HG03520 (cell line): ENCODE results near the gene RBM26.
"Not testable (repeated sequence)": the region's sequence is repeated elsewhere in the genome, so short reads cannot be mapped to it uniquely, and the experiment has no call there.

ENCODE experiments used
- ATAC-seq: cut with Tn5 transposase; IDR thresholded peaks from one replicate; pipeline ENCODE4 v1.9.1; 2021; ENCODE audit warnings: mild to moderate bottlenecking, moderate library complexity; ENCODE audit not compliant: unreplicated experiment

The RBM26 gene

GRCh38 chr13:79387853-79388252 lies 18.2 kb downstream of the RBM26 start:
- no peak for ATAC-seq

DNA sequence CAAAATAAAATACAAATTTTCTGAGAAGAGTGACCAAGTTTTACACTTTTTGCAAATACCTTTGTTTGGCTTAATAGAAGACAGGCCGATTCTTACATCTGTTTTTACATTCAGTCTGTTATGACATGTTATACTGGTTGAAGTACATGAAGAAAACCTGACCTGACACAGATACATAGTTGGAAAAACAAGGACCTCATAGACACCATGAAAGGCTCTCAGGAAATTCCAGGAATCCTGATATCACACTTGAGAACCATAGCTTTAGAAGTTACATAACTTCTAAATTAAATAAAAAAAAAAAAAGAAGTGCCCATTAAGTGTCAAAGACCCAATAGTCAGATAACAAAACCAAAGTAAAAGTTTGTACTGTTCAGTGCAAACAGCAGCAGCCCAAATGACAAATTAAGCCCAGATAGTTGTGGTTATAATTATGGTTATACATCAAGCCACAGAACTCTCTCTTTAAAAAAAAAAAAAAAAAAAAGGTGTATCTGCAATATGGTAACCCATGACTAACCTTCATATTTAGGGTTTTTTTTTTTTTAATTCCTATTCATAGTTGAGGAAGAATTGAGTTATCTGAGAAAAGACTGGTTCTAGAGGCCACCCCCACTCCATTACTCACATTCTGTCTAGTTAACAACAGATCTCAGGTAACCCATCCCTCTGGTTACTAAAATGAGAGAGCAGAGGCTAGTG lies 19.8 kb downstream of the RBM26 start:
- peak; percentile 8 for ATAC-seq

DNA sequence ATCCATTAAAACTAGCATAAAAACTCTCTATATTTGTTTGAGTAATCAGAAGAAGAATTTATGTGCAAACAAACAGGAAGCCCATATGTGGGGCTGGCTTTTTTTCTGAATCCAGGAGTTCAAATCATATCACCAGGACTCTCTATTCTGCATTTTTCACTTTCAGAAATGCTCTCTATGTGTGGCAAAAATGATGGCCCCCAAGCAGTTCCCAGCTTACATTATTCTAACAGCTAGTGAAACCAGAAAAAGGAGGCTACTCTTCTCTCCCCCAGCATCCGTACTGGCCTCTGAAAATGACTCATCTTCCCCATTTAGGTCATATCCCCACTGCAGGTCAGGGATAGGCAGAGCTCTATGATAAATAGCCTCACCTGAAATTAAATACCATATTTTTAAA lies 20.4 kb downstream of the RBM26 start:
- peak; percentile 94 for ATAC-seq

DNA sequence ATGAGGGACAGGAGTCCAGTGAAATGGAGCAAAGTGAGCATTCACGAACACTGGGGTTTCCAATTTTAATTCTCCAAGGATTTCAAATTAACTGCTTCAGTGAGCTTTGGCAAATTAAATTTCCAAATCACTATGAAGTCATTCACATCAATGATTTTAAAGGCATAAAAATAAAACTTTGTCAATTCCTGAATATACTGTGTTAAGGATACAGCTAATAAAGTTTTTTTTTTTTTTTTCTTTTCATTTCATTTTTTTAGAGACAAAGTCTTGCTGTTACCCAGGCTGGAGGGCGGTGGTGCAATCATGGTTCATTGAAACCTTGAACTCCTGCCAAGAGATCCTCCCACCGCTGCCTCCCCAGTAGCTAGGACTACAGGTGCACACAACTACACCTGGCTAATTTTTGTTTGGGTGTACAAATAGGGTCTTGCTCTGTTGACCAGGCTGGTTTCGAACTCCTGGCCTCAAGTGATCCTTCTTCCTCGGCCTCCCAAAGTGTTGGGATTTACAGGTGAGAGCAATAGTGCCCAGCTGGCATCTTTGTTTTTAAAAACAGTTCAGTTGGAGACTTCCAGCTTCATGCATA lies 21.9 kb downstream of the RBM26 start:
- ATAC-seq = no peak

DNA sequence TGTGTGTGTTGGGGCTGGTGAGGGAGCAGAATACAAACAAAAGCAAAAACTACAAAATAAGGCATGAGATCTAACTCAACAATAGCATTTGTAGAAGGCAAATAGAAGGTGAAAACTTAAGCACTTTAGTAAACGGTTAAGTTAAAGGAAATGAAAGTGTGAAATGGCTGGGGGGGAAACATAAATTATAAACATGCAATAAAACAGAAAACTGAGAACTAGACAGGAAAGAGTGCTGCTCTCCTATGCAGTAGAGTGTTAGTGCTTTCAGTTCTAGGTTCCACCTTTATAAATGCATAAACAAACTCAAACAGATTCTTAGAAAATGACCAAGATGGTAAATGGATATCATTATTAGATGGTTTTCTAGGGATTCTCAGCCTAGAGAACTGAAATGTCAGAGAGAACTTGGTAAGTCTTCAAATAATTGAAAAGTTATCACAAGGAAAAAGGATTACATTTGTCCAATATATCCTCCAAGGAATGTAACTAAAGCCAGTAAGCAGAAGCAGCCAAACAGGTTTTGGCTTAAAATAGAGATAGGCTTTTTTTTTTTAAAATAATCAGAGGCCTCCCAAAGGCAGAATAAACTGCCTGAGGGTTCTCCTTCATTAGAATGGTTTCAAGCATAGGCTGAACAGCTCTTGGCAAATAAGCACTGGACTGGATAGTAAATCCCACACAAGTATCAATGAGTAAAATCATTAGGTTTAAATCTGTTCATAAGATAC lies 23.3 kb downstream of the RBM26 start:
- peak; percentile 36 for ATAC-seq

GRCh38 chr13:79380997-79381396 lies 25.1 kb downstream of the RBM26 start:
- no peak for ATAC-seq

- ATAC-seq = no peak
These were observed 26.8 kb downstream of the RBM26 start for GRCh38 chr13:79379274-79379673.

GRCh38 chr13:79376843-79377242 lies 29.2 kb downstream of the RBM26 start:
- ATAC-seq = no peak

DNA sequence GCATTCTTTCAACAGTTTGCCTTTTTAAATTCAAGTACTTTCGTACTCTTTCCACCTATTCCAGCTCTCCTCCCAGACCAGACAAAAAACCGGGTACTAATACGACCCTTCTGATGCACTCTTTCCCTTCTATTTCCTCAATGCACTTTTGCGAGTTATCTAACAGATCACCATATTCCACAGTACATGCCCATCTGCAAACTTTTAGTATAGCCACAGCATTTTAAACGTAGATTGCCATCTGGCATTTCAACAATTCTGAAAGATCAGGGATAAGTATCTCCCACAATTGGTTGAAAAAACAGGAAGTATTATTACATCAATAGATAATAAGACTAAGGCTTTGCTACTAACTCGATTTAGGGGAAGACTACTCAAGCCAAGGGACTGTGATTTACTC lies 31.5 kb downstream of the RBM26 start:
- ATAC-seq = no peak

- ATAC-seq = no peak
These were observed 32.1 kb downstream of the RBM26 start for GRCh38 chr13:79373916-79374315.

GRCh38 chr13:79369226-79369625 lies 36.8 kb downstream of the RBM26 start:
- no peak for ATAC-seq

DNA sequence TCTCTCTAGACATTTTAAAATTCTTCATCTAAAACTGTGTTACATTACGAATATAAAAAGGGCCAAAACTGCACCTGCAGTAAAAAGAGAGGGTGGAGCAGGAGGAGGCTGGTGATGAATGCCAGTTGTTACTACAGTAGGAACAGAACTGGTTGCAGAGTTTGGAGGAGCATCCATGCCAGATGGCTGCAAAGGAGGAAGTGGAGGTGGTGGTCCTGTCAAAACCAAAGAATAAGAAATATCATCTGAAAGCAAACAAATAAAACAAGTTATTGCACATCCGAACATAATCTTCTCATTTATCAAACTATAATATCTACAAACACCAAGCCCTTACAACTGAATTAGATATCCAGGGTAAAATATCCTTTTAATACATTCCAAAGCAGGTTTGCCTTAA lies 40.1 kb downstream of the RBM26 start:
- ATAC-seq = no peak

- no peak for ATAC-seq
These were observed 44.8 kb downstream of the RBM26 start for GRCh38 chr13:79361299-79361698.

DNA sequence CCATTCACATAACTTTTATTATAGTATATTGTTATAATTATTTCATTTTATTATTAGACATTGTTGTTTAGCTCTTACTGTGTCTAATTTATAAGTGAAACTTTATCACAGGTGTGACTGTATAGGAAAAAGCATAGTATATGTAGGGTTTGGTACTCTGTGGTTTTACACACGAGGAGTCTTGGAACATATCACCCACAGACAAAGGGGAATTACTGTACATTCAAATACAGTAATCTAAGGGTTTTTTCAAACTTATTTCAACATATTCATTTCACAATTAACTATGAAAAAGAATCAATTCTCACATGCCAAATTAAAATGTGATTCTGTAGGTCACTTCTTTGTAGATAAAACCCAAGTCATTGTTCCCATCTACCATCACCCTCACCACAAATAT lies 46.0 kb downstream of the RBM26 start:
- no peak for ATAC-seq

DNA sequence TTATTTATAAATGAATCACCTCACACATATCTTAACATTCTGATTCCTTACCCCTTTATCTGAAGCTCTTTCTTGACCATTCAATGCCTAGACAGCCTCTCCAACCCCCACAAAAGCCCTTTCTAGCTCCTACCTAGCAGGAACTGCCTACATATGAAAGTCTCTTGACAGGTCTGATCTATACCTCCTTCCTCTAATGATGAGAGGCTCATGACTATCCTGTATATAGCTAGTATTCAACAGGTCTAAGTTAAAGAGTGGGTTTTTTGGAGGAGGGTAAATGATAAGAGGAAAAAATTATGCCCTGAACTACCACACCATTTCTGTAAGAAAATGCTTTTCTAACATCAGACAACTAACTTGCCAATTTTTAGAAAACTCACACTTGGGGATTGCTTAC lies 47.0 kb downstream of the RBM26 start:
- ATAC-seq = no peak

DNA sequence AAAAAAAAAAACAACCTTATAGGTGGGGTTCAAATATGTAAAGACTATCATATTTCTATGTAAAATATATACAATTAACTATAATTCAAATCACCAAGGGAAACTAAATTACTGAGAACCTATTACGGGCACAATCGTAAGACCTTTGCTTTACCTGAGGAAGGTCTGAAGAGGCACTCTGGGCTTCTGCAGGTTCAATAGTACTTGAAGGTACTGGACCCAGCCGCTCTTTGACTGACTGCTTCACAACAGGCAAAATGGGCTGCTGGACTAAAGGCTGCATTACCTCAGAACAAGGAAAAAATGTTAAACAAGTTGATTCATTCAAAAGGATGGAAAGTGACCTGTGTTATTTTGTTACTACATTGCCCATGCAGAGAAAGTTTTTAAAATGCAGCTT lies 51.8 kb downstream of the RBM26 start:
- ATAC-seq = no peak

- no peak for ATAC-seq
These were observed 52.4 kb downstream of the RBM26 start for GRCh38 chr13:79353693-79354092.

GRCh38 chr13:79352107-79352506 lies 53.9 kb downstream of the RBM26 start:
- ATAC-seq = no peak

- ATAC-seq = not testable (repeated sequence)
These were observed 56.4 kb downstream of the RBM26 start for GRCh38 chr13:79349608-79350007.

- no peak for ATAC-seq
These were observed 57.0 kb downstream of the RBM26 start for GRCh38 chr13:79349011-79349410.

GRCh38 chr13:79346300-79346914 lies 59.6 kb downstream of the RBM26 start:
- no peak for ATAC-seq

DNA sequence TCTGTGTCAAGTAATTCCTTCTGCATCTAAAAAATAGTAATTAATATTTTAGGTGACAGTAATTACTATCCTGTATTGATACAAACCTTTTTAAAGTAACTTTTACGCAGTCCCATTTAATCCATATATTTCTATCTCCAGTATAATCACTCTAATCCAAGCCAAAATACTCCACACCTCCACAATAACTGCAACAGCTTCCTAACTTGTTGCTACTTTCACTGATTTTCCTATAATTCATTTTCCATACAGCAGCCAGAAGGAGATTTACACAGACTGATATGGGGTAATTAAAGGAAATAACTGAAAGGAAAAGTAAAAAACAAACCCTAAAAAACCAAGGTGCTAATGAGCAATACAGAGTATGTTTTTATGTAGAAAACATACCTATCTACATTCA lies 64.9 kb downstream of the RBM26 start:
- ATAC-seq = no peak
